Measurements from ENCODE around the gene IRGC.

GRCh38 chr19:43667876-43668405 is 47.9 kb upstream of the IRGC start:
- TF ChIP-seq POLR2AphosphoS5 (IDR thresholded peaks at IDR 0.05), result no peak
- TF ChIP-seq CTCF (IDR thresholded peaks at IDR 0.05), result no peak

Data from transverse colon (tissue), 4 donors.